Measurements from ENCODE around the gene MYO3B.

- TF ChIP-seq REST (IDR thresholded peaks at IDR 0.05; ENCODE audit: low read depth, low read length) (no peak), EZH2phosphoT487 (IDR thresholded peaks at IDR 0.05; ENCODE audit: borderline replicate concordance, low read depth) (no peak), MAX (IDR thresholded peaks at IDR 0.05; ENCODE audit: low read depth) (no peak), POLR2AphosphoS5 (IDR thresholded peaks at IDR 0.05; ENCODE audit: low read depth, low read length) (no peak), CTCF (IDR thresholded peaks at IDR 0.05) (peak; percentile 76), ZBTB33 (IDR thresholded peaks at IDR 0.05; ENCODE audit: borderline replicate concordance, low read depth) (no peak), CHD2 (IDR thresholded peaks at IDR 0.05; ENCODE audit: low read length, partially characterized antibody) (no peak), EP300 (IDR thresholded peaks at IDR 0.05; ENCODE audit: borderline replicate concordance in 1 of 2, low read depth in 1 of 2, low read length in 1 of 2) (no peak), FOXM1 (IDR thresholded peaks at IDR 0.05; ENCODE audit: low read depth) (no peak)
Measured at GRCh38 chr2:170361090-170361936, 183.4 kb downstream of the MYO3B start.

Data from SK-N-SH (cell line).